GM19328 (cell line): ENCODE results near the gene PPP2R5D.
"Not testable (repeated sequence)": the region's sequence is repeated elsewhere in the genome, so short reads cannot be mapped to it uniquely, and the experiment has no call there.

Source experiments
- ATAC-seq: cut with Tn5 transposase; IDR thresholded peaks from one replicate; pipeline ENCODE4 v1.9.1; 2021; ENCODE audit warnings: mild to moderate bottlenecking, moderate library complexity; ENCODE audit not compliant: unreplicated experiment

The PPP2R5D gene

DNA sequence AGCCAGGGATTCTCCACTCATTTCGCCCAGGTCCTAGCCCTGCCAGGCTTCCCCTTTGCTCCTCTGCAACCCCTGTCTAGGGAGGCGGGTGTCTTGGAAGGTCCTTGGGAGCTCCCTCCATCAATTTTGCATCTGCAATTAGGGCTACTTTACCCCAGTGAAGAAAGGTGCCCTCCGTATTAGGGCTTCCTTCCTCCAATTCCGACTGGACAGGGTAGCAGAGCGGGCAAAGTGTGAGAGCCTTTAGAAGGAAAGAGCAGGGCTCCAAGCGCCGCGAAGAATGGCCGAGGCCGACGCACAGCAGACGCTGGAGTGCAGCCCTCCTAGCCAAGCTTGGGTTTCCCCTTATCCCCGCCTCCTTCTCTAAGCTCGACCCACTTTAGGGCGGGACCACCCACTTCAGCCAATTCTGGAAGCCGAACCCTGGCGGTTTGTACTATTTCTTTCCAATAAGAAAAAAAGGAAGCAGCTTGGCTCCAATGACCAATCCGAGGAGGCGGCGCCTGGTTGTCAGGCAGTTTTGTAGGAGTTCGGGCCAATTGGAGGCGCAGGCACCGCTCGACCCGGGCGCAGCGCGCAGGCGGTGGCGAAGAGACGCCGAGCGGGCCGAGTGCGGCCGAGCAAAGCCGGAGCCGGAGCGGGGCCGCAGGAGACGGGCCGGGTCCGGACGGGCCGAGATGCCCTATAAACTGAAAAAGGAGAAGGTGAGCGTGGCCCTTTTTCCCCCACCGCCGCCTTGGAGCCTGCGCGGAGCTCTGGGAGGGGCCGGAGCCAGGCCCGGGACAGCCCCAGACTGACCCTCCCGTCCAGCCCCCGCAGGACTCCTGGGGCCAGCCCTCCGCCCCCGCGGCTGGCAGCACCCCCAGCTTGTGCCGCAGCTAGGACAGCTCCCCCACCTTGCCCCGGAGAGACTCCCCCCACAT is at the start of gene PPP2R5D:
Gene PPP2R5D (plus strand): TSS at position 570 of the 923 bp plus-strand sequence. CDS start 108 bp downstream, at position 678.
- peak; percentile 91 for ATAC-seq

DNA sequence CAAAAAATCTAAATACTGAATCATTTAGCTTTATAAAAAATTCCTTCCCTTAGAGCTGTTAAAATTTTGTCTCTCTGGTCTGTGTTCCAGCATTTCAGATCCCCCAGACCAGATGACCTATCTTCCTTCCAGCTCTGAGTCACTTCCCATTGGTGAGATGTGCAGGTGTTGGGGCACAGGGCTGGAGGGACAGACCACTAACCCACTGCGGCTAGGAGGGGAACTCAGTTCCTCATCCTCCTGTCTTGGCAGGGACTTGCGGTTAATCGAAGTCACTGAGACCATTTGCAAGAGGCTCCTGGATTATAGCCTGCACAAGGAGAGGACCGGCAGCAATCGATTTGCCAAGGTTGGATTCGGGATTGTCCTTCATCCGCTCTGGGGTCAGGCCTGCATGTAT is 49.0 kb upstream of the PPP2R5D start:
- no peak for ATAC-seq

DNA sequence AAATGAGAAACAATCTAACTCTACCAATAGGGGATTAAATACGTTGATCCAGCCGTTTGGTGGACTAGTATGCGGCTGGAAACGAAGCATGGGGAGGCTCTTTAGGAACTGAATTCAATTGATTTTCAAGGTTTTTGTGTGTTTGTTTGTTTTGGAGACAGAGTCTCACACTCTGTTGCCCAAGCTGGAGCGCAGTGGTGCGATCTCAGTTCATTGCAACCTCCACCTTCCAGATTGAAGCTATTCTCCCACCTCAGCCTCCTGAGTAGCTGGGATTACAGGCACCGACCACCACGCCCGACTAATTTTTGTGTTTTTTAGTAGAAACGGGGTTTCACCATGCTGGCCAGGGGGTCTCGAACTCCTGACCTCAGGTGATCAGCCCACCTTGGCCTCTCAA is 48.0 kb upstream of the PPP2R5D start:
- no peak for ATAC-seq

DNA sequence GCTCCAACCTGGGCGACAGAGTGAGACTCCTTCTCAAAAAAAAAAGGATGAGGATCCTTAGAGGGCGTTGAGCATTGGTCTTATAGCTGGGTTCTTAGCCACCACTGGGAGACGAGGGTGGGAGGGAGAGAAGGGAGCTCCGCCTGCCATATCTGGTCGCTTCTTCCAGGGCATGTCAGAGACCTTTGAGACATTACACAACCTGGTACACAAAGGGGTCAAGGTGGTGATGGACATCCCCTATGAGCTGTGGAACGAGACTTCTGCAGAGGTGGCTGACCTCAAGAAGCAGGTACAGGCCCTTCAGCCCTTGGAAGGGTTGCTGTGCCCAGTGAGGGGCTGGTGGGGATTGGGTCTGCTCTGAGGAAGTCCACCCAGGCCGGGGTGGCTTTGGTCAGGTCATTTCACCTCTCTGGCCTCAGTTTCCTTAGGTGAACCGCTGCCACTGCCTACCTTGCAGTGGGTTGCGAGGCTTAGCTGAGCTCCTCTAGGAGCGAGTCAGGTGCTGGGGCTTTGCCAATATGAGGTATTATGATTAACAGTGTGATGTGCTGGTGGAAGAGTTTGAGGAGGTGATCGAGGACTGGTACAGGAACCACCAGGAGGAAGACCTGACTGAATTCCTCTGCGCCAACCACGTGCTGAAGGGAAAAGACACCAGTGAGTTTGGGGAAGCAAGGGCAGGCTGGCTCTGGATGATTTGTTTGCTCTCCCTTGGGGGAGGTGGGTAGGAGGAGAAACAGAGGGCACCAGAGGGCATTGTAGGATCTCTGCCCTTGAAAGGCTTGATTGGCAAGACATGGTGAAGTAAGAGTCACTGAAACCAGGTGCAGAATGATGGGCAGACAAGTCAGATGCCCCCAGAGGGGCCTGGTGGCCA is 46.6 kb upstream of the PPP2R5D start:
- ATAC-seq = no peak

DNA sequence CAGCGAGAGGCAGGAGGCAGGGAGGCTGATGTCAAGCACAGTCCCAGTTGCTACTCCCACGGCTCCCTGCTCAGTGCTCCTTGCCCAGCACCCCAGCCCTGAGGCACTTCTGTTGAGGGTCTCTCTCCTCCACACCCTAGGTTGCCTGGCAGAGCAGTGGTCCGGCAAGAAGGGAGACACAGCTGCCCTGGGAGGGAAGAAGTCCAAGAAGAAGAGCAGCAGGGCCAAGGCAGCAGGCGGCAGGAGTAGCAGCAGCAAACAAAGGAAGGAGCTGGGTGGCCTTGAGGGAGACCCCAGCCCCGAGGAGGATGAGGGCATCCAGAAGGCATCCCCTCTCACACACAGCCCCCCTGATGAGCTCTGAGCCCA is 46.0 kb upstream of the PPP2R5D start:
- ATAC-seq = no peak

DNA sequence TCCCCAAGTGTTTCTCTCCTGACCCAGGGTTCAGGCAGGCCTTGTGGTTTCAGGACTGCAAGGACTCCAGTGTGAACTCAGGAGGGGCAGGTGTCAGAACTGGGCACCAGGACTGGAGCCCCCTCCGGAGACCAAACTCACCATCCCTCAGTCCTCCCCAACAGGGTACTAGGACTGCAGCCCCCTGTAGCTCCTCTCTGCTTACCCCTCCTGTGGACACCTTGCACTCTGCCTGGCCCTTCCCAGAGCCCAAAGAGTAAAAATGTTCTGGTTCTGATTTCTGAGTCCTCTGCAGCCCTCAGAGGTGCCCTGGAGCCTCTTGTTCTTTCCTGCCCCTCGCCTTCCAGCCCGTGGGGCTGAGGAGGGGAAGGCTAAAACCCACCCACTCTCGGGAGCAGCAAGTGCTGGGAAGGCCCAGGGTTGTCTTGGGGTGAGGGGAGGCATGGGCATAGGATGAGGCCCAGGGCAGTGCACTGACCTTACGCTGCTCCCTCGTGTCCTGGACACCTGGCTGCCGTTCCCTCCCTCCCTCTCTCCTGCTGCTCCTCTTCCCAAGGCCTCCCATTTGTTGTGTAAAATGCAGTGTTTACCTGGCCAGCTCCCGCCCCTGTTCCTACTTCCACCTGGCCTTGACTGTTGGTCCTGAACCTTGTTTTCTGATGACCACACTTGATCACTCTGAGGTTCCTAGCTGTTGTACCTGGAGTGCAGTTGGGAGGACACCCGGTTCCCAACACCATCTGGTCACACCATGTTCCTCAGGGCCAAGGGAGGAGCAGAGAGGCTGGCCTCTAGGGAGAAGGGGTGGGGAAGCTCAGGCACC is 45.2 kb upstream of the PPP2R5D start:
- ATAC-seq = no peak

DNA sequence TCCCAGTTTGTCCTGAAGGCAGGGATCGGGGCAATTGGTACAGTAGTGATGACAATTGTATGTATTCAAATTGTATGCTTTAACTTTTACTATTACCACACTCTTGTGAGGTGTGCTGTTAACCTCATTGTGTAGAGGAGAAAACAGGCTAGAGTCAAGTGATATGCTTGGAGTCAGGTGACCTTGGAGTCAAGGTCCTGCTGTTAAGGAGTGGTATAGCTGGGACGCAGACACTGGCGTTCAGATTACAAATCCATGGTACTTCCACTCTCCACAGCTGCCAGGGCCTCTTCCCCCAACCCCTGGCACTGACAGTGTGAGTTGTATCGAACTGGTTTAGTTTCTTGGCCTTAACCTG is 44.6 kb upstream of the PPP2R5D start:
- no peak for ATAC-seq

DNA sequence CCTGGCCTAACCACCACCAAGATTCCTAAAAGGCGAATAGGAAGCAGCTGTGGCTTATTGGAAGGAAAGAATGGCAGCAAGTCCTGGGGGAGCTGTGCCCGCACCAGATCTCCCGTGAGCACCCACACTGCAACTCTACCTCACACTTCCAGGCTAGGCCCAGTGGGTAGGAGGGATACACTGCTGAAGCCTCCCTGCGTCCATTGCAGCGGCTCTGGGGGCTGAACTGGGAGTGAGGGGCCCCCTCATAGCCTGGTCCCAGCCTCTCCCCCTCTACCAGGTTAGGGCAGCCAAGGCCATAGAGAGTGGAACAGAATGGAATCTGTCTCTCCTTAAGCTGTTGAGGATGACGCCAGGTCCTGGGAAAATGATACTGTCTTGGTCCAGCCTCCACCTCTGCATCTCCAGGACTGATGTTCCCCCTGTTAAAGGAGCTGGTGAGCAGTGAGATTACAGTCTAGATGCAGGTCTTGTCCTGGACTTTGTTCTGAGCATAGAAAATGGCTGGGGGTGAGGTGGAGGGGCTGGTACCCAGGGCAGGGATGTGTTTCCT is 43.8 kb upstream of the PPP2R5D start:
- no peak for ATAC-seq

DNA sequence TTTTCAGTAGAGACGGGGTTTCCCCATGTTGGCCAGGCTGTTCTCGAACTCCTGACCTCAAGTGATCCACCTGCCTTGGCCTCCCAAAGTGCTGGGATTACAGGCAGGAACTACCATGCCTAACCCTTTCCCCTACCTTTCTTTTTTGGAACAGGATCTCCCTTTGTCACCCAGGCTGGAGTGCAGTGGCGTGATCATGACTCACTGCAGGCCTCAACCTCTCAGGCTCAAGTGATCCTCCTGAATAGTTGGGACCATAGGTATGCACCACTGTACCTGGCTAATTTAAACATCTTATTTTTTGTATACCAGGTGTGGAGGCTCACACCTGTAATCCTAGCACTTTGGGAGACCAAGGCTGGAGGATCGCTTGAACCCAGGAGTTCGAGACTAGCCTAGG is 43.0 kb upstream of the PPP2R5D start:
- ATAC-seq = not testable (repeated sequence)

DNA sequence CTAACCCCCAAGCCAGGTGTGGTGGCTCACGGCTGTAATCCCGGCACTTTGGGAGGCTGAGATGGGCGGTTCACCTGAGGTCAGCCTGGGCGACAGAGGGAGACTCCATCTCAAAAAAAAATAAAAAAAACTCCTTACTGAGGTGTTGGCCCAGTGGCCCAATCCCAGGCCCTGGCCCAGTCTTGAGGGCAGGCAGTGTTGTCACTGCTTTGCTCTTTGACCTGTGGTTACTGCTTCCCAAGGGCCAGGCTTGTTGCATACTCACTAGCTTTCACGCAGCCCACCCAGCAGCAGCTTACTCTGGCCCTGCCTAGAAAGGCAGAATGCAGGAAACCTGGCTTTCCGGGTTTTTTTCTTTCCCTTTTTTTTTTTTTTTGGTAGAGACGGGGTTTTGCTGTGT is 41.9 kb upstream of the PPP2R5D start:
- no peak for ATAC-seq

DNA sequence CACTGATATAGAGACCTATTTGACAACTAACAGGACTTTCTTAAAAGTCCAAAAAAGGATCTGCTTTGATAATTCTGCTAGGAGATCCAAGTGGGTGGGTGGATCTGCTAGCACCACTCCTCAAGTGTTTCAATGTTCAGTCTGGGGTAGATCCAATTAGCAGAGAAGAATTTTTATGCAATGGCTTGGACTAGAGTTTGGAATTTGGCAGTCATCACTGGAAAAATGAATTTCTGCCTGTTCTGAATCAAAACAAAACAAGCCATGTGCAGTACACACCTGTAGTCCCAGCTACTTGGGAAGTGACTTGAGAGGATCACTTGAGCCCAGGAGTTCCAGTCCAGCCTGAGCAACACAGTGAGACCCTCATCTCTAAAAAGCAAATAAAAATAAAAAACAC is 36.4 kb upstream of the PPP2R5D start:
- no peak for ATAC-seq

DNA sequence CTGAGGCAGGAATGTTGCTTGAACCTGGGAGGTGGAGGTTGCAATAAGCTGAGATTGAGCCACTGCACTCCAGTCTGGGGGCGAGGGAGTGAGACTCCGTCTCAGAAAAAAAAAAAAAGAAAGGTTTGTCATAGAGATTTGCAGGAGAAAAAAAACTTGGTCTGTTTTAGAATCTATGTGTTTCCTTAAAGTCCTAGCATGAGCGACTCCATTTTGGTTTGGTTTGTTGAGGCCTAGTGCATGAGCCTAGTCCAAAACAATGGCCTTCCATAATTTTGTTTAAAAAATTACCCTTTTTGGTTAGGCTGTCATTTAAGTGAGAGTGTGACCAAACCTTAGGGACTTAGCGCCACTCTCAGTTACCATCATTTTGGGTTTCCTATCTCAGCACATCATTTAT is 32.0 kb upstream of the PPP2R5D start:
- ATAC-seq = no peak

DNA sequence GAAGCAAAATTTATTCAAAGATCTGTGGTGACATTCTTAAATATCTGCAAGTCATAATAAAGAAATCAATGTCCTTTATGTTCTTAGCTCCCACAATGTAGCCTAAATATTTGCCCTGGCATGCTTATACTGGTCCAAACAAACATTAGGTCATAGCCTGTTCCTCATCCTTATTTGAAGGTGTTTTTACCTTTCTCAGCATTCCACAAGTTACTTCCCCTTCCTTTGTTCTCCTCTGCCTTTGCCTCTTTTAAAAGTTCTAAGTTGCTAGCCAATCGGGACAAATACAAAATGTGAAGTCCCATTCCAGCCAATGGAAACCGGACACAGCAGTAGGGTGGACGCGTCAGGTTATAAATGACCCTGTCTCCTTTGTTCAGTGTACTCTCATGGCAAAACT is 30.0 kb upstream of the PPP2R5D start:
- ATAC-seq = not testable (repeated sequence)

DNA sequence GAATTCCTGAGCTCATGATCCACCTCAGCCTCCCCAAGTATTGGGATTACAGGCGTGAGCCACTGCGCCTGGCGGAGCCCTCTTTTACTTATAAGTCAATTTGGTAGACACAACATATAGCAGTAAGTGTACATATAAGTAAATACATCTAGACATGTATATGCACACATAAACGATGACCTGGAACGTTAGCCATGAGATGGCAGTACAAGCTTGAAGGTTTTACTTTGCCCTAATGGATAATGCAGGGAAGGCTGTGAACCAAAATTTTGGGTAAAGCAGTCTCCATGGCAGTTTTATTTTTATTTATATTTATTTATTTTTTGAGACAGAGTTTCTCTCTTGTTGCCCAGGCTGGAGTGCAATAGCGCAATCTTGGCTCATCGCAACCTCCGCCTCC is 26.2 kb upstream of the PPP2R5D start:
- ATAC-seq = no peak

DNA sequence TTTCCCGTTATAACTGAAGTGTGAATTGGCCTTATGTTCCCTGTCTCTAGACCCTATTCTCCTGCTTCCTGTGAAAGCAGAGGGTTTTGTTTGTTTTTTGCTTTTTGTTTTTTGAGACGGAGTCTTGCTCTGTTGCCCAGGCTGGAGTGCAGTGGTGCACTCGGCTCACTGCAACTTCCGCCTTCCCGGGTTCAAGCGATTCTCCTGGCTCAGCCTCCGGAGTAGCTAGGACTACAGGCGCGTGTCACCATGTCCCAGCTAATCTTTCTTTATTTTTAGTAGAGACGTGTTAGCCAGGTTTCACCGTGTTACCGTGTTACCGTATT is 24.5 kb upstream of the PPP2R5D start:
- ATAC-seq = no peak

DNA sequence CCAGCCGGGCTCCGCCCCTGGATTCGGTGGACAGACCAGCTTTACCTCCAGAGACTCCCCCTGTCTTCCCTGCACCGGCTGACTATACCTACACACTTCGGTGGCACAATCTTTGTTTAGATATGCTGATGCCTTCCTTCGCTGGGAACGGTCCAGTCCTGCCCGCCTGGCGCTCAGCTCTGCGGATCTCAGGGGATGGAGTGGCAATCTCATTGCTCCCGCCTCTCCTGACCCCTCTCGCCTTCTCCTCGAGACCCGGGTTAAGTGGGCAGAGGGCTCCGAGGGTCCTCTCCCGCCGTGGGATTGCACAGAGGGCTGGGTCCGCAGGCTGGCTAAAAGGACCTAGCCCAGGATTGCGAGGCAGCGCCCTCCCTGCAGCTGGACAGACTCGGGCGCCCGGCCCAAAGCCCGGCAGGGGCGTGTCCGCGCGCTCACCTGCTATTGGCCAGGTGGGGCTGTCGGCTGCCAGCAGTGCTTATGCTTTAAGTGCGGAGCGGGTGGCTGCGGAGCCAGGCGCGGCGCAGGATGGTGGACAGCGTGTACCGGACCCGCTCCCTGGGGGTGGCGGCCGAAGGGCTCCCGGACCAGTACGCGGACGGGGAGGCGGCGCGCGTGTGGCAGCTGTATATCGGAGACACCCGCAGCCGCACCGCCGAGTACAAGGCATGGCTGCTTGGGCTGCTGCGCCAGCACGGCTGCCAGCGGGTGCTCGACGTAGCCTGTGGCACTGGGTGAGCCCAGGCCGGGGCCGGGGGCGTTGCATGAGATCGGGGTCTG is 23.9 kb upstream of the PPP2R5D start, which contains the start of gene GNMT:
Gene GNMT (plus strand): TSS at position 512 of the 777 bp plus-strand sequence. CDS start 14 bp downstream, at position 526.
- no peak for ATAC-seq

DNA sequence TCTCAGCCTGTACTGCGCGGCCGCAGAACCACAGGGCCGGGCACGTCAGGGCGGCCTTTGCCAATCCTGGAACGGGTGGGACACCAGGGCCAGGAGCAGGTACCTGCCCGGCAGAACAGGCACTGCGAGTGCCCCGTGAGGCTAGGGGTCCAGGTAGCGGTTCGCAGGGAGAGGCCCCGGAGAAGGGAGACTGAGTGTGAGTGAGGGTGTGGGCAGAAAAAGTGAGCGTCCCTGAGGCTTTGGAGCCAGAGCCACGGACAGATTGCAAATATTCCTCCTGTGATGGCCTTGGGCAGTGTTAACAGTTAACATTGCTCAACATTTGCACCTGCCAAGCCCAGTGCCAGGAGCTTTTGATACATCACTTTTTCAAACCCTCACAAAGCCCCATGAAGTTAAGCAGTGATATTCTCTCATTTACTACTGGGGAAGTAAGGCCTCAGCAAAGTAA is 23.3 kb upstream of the PPP2R5D start:
- ATAC-seq = no peak

DNA sequence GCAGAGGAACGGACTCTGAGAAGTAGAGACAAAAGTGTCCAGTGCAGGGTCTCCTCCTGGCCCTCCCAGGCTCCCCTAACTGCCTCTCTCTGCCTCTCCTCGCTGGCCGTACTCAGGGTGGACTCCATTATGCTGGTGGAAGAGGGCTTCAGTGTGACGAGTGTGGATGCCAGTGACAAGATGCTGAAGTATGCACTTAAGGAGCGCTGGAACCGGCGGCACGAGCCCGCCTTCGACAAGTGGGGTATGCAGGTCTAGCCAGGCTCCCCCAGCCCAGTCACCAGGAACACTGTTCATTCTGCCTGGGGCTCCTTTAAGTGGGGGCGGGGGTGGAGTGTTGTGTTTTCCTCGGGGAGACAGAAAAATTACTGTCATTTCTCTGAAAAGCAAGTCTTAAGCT is 22.3 kb upstream of the PPP2R5D start:
- ATAC-seq = no peak

DNA sequence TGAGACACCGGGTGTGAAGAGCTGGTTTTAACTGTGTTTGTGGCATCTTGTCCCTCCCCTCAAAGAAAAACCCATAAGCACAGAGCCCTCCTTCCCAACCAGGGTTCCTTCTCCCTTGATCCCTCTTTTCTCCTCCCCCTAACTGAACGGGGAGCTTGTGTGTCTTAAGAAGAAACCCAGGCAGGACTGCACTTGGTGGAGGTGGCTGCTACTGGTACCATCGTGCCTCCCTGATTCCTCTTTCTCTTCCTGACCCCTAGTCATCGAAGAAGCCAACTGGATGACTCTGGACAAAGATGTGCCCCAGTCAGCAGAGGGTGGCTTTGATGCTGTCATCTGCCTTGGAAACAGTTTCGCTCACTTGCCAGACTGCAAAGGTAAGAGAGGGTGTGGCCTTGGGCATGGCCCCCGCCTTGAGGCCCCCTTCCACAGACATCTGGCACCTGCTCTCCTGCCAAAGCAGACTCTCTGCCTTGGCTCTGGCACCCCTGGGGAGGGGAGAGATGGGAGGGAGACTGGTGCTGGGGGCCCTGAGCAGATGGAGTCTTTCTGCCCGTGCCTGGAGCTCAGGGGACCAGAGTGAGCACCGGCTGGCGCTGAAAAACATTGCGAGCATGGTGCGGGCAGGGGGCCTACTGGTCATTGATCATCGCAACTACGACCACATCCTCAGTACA is 21.7 kb upstream of the PPP2R5D start:
- ATAC-seq = no peak
